OCI-LY1 (cell line): ENCODE data around the gene BFSP1.

ENCODE experiments used
- H2AFZ ChIP-seq: fragments of 200-600 bp; sonication (generic), shearing (Covaris generic); 2 replicates; pipeline ENCODE4 v1.6.0; 2014; ENCODE audit warnings: antibody characterized with exemption, mild to moderate bottlenecking, low read length
- H3F3A ChIP-seq: fragments of 200-600 bp; sonication (generic), shearing (Covaris generic); 2 replicates; pipeline ENCODE4 v1.6.0; 2014; ENCODE audit warnings: mild to moderate bottlenecking, antibody characterized with exemption, low read length, moderate library complexity; ENCODE audit not compliant: insufficient read depth
- H3K27ac ChIP-seq: fragments of 200-600 bp; sonication (generic); 2 replicates; pipeline ENCODE4 v1.5.1; 2014; ENCODE audit warnings: low read length, mixed run types, mild to moderate bottlenecking, low read depth; ENCODE audit not compliant: poor library complexity, severe bottlenecking
- H3K27me3 ChIP-seq: fragments of 200-600 bp; sonication (generic); 2 replicates; pipeline ENCODE4 v1.6.0; 2014; ENCODE audit warnings: antibody characterized with exemption, mild to moderate bottlenecking, low read length, moderate library complexity; ENCODE audit not compliant: insufficient read depth
- H3K36me3 ChIP-seq: fragments of 200-600 bp; sonication (generic); 2 replicates; pipeline ENCODE4 v1.6.1; 2014; ENCODE audit warnings: mild to moderate bottlenecking, antibody characterized with exemption, low read length, moderate library complexity, mixed read lengths; ENCODE audit not compliant: insufficient read depth
- H3K4me1 ChIP-seq: fragments of 200-600 bp; sonication (generic); 2 replicates; pipeline ENCODE4 v1.5.1; 2014; ENCODE audit warnings: mild to moderate bottlenecking, low read length, moderate library complexity; ENCODE audit not compliant: insufficient read depth, severe bottlenecking
- H3K4me2 ChIP-seq: fragments of 200-600 bp; sonication (generic), shearing (Covaris generic); 2 replicates; pipeline ENCODE4 v1.6.1; 2014; ENCODE audit warnings: low read length
- H3K4me3 ChIP-seq: fragments of 200-600 bp; sonication (generic); 2 replicates; pipeline ENCODE4 v1.5.1; 2014; ENCODE audit warnings: low read length, low read depth, mild to moderate bottlenecking, mixed read lengths; ENCODE audit not compliant: poor library complexity, severe bottlenecking
- H3K79me2 ChIP-seq: fragments of 200-600 bp; shearing (Covaris generic); 2 replicates; pipeline ENCODE4 v1.6.1; 2016; ENCODE audit warnings: mixed run types, low read length, mixed read lengths; ENCODE audit not compliant: insufficient read depth
- H3K9ac ChIP-seq: fragments of 200-600 bp; sonication (generic), shearing (Covaris generic); 2 replicates; pipeline ENCODE4 v1.6.1; 2014; ENCODE audit warnings: mild to moderate bottlenecking, low read length, mixed read lengths
- H3K9me2 ChIP-seq: fragments of 200-600 bp; sonication (generic), shearing (Covaris generic); 2 replicates; pipeline ENCODE4 v1.6.1; 2014; ENCODE audit warnings: low read depth, mild to moderate bottlenecking, low read length, mixed read lengths
- H3K9me3 ChIP-seq: fragments of 200-600 bp; shearing (Covaris generic); 2 replicates; pipeline ENCODE4 v1.6.1; 2014; ENCODE audit warnings: low read length, mixed read lengths
- H4K20me1 ChIP-seq: fragments of 200-600 bp; sonication (generic), shearing (Covaris generic); 2 replicates; pipeline ENCODE4 v1.6.0; 2016; ENCODE audit warnings: mild to moderate bottlenecking, low read length; ENCODE audit not compliant: insufficient read depth
- EZH2 ChIP-seq: fragments of 200-600 bp; sonication (generic), shearing (Covaris generic); IDR thresholded peaks from 2 replicates; pipeline ENCODE4 v1.8.0; 2017; ENCODE audit warnings: borderline replicate concordance, mixed run types, mild to moderate bottlenecking, antibody characterized with exemption, low read length, moderate library complexity, mixed read lengths
- TF ChIP-seq, protein P1 (sequence below): fragments of 200-600 bp; sonication (generic), shearing (Covaris generic); IDR thresholded peaks from 2 replicates; pipeline ENCODE4 v1.5.1; 2017; ENCODE audit warnings: mild to moderate bottlenecking, antibody characterized with exemption, low read length, moderate library complexity, mixed read lengths

Gene BFSP1

GRCh38 chr20:17541596-17541995 is 10.4 kb upstream of the BFSP1 start:
- Histone ChIP-seq H3K4me3 (no peak overlapping the region), H3K9me2 (no peaks in the 10 kb centered on the region), H3F3A (no peaks in the 10 kb centered on the region), H3K4me2 (no peak overlapping the region), H3K79me2 (no peaks in the 10 kb centered on the region), H3K27ac (no peak overlapping the region), H3K9ac (no peak overlapping the region), H3K36me3 (no peaks in the 10 kb centered on the region), H4K20me1 (no peaks in the 10 kb centered on the region), H3K4me1 (no peaks in the 10 kb centered on the region), H2AFZ (no peak overlapping the region), H3K9me3 (no peaks in the 10 kb centered on the region), H3K27me3 (no peaks in the 10 kb centered on the region)
- TF ChIP-seq, protein P1, sequence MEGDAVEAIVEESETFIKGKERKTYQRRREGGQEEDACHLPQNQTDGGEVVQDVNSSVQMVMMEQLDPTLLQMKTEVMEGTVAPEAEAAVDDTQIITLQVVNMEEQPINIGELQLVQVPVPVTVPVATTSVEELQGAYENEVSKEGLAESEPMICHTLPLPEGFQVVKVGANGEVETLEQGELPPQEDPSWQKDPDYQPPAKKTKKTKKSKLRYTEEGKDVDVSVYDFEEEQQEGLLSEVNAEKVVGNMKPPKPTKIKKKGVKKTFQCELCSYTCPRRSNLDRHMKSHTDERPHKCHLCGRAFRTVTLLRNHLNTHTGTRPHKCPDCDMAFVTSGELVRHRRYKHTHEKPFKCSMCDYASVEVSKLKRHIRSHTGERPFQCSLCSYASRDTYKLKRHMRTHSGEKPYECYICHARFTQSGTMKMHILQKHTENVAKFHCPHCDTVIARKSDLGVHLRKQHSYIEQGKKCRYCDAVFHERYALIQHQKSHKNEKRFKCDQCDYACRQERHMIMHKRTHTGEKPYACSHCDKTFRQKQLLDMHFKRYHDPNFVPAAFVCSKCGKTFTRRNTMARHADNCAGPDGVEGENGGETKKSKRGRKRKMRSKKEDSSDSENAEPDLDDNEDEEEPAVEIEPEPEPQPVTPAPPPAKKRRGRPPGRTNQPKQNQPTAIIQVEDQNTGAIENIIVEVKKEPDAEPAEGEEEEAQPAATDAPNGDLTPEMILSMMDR = no peak

DNA sequence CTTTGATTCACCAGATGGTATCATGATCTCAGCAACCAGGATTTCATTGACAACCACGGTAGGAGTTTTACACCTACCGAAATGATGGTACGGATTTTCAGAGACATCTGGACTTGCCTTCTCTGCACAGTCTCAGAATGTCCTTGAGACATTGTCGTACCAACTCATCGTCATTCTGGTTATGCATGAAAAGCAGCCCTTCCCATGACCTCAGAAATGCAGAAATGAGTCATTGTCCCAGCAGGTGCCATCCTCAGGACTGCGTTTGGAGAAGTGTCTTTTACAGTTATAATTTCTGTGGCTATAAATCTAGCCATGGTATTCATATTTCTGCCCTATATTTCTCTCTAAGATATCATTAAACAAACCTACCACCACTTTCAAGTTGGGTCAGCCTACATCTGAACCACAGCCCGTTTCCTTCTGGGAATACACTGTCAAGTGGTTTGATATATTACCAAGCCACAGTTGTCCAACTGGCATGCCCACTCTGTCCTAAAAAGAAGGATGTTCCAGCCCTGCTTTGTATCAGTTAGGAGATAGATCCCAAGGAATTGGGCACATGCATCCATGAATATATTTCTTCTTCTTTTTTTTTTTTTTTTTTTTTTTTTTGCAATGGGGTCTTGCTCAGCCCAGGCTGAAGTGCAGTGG is 7.5 kb upstream of the BFSP1 start:
- no peaks in the 10 kb centered on the region for H3F3A ChIP-seq
- H3K4me3 ChIP-seq = no peak overlapping the region
- no peak overlapping the region for H3K9ac ChIP-seq
- no peaks in the 10 kb centered on the region for H3K9me3 ChIP-seq
- H3K4me2 ChIP-seq = no peak overlapping the region
- peaks cover 1% of the 10 kb centered on the region for H3K4me1 ChIP-seq
- H2AFZ ChIP-seq = no peak overlapping the region
- no peaks in the 10 kb centered on the region for H3K79me2 ChIP-seq
- H3K27me3 ChIP-seq = no peaks in the 10 kb centered on the region
- H3K36me3 ChIP-seq = no peaks in the 10 kb centered on the region
- no peak overlapping the region for H3K27ac ChIP-seq
- H4K20me1 ChIP-seq = no peaks in the 10 kb centered on the region
- H3K9me2 ChIP-seq = no peaks in the 10 kb centered on the region
- TF ChIP-seq, protein P1 = no peak
- no peak for TF ChIP-seq EZH2

DNA sequence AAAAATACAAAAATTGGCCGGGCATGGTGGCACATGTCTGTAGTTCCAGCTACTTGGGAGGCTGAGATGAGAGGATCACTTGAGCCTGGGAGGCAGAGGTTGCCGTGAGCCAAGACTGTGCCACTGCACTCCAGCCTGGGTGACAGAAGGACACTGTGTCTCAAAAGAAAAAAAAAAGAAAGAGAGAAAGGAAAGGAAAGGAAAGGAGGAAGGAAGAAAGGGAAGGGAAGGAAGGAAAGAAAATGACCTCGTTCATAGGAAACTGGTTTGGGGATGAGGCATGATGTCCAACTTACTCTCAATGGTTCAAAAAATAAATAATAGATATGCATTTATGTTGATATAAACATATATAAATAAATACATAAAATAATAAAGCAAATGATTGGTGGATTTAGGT is 6.8 kb upstream of the BFSP1 start:
- no peak overlapping the region for H2AFZ ChIP-seq
- TF ChIP-seq, protein P1 = no peak
- no peak for TF ChIP-seq EZH2
- no peaks in the 10 kb centered on the region for H3F3A ChIP-seq
- peaks cover 6% of the 10 kb centered on the region for H3K4me1 ChIP-seq
- H3K79me2 ChIP-seq = no peaks in the 10 kb centered on the region
- H3K9me3 ChIP-seq = no peaks in the 10 kb centered on the region
- no peak overlapping the region for H3K9ac ChIP-seq
- no peak overlapping the region for H3K4me2 ChIP-seq
- no peaks in the 10 kb centered on the region for H3K9me2 ChIP-seq
- H3K4me3 ChIP-seq = no peak overlapping the region
- no peaks in the 10 kb centered on the region for H4K20me1 ChIP-seq
- no peaks in the 10 kb centered on the region for H3K27me3 ChIP-seq
- H3K36me3 ChIP-seq = no peaks in the 10 kb centered on the region
- no peak overlapping the region for H3K27ac ChIP-seq
